GM12873 (cell line): Measurements from ENCODE around the gene MAST4.

Experiments
- CTCF ChIP-seq: IDR thresholded peaks from 2 replicates; pipeline ENCODE4 v1.5.1; 2012; ENCODE audit warnings: low read depth, mild to moderate bottlenecking, moderate library complexity, low read length, control low read depth; ENCODE audit not compliant: insufficient read depth; ENCODE audit errors: missing control alignments

MAST4 gene

DNA sequence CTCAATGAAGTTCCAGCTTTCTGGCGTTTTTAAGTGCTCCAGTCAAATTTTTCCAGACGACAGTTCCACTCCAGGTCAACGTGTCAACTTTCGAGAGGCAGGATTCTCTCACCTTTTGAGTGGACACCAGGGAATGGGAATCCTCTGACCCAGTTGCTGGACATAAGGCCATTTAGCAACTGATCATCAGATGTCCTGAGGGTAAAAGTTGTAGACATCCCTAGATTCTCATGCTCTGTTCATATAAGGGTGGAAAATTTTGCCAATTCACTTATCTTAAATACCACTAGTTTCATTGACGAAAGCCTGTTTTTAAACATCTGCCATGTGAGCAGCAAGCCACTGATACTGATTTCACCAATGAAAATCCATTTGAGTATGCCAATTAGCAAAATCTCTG lies 275.5 kb downstream of the MAST4 start:
- no peak for TF ChIP-seq CTCF

DNA sequence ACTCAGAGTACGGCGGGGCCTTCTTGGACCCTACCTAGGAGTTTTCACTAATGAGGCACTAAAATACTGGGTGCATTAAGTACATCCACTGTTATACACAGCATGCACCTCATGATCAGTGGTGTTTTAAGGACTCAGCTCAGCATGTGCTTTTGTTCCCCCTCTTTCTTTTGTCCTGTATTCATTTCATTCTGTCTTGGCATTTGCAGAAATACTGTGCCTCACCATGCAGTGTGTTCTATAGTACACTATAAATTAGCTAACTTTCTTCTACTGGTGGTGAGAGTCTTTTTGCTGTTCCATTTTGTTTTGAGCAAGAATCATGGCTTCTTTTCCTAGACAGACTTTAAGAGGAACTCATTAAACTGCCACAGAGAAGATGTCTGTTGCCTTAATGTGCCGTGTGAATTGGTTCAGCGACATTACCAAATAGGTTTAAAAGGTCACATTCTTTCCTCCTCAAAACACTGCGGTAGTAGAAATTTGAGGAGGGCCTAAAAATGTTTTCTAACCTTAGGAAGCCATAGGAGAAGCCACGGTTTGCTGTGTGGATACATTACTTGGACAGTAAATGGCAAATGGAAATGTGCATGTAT lies 276.6 kb downstream of the MAST4 start:
- TF ChIP-seq CTCF: no peak

DNA sequence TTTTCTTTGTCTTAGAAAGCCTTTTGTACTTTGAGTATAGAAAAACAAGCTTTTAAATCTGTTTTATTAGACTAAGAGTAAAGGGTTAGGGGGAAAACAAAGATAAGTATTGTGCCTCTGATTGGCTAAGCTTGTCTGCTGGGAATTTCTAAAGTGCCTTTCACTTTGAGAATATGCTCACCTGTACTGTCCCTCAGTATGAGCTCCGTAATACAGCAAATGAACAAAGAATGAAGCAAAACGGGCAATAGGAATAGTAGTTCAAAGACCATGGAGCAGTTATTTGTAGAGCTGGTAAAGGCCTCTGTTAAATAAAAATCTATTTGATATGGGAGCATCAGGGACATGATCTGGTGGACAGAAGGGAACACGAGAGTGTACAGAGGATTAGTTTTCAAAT lies 277.8 kb downstream of the MAST4 start:
- no peak for TF ChIP-seq CTCF

GRCh38 chr5:66875315-66875714 lies 279.1 kb downstream of the MAST4 start:
- no peak for TF ChIP-seq CTCF

DNA sequence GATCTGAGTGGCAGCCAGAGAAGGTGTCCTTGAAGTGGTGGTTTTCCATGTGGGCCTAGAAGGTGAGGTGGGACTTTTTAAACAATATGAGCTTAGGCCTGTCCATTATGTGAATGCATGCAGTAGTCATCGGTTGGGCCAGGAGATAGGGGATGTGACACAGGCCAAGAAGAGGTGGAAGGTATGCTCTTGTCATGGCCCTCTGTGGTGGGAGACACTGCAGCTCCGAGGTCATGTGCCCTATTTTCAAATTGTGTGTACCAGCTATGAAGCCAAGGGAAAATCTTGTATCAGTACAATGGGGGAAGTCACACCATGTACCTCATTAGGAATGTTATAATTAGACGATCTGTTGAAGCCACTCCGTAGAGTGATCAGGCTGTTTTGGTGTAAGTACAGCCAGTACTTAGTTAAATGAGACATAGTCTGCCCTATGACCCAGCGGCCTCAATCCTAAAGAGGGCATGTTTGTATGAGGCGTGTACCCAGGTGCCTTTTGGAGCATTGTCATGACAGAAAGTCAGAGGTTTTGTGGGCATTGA lies 280.1 kb downstream of the MAST4 start:
- no peak for TF ChIP-seq CTCF

- TF ChIP-seq CTCF: no peak
Observed at GRCh38 chr5:66877843-66878242, 281.6 kb downstream of the MAST4 start.

DNA sequence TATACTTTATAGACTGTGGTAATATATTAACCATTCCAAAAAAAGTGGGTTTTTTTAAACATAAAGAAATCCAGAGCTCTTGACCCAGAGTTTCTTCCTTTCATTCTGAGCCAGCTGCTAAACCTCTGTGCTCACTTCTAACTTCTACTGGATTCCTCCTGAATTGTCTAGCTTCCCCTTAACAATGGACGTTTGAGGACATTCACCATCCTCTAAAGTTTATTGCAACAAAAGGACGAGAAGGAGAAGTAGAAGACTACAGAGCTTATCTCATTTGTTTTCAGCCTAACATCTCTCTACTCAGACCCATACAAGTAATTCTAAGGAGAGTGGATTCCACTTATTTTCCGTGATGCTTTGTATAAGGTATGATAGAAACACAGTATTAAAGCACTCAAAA lies 284.2 kb downstream of the MAST4 start:
- no peak for TF ChIP-seq CTCF
